Memory B cell (primary cell): ENCODE data around the gene SDK1.
"Not testable (repeated sequence)": the region's sequence is repeated elsewhere in the genome, so short reads cannot be mapped to it uniquely, and the experiment has no call there.

Experiments
- ATAC-seq: fragments of 150-1000 bp; cut with Tn5 transposase; 2 replicates; pipeline ENCODE4 v1.10.0; 2021; ENCODE audit warnings: low read depth, mild to moderate bottlenecking, moderate library complexity
- DNase-seq, 2 donors: peaks; one replicate each; pipeline ENCODE4 v3.0.0; 2022; ENCODE audit warnings: low spot score in 2 of 2
- H3K27ac Mint-ChIP-seq: one replicate; pipeline ENCODE4 v1.8.0; 2022; ENCODE audit warnings: mild to moderate bottlenecking, moderate library complexity, mixed read lengths
- H3K27me3 Mint-ChIP-seq: one replicate; pipeline ENCODE4 v1.8.0; 2022; ENCODE audit warnings: mixed read lengths
- H3K36me3 Mint-ChIP-seq: one replicate; pipeline ENCODE4 v1.8.0; 2022; ENCODE audit warnings: mild to moderate bottlenecking, mixed read lengths
- H3K4me1 Mint-ChIP-seq: one replicate; pipeline ENCODE4 v1.8.0; 2022; ENCODE audit warnings: mixed read lengths
- H3K4me3 Mint-ChIP-seq: one replicate; pipeline ENCODE4 v1.8.0; 2022; ENCODE audit warnings: mild to moderate bottlenecking, moderate library complexity, mixed read lengths
- H3K9me3 Mint-ChIP-seq: one replicate; pipeline ENCODE4 v1.8.0; 2022; ENCODE audit warnings: mixed read lengths

Gene SDK1

DNA sequence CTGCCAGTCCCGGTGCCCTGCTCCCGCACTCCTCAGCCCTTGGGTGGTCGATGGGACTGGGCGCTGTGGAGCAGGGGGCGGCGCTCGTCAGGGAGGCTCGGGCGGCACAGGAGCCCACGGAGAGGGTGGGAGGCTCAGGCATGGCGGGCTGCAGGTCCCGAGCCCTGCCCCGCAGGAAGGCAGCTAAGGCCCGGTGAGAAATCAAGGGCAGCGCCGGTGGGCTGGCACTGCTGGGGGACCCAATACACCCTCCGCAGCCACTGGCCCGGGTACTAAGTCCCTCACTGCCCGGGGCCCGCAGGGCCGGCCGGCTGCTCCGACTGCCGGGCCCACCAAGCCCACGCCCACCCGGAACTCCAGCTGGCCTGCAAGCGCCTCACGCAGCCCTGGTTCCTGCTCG lies 1012.9 kb downstream of the SDK1 start:
- DNase-seq, H3K4me1 Mint-ChIP-seq, H3K27ac Mint-ChIP-seq, H3K36me3 Mint-ChIP-seq, H3K9me3 Mint-ChIP-seq, H3K27me3 Mint-ChIP-seq, ATAC-seq, H3K4me3 Mint-ChIP-seq: not testable (repeated sequence)

DNA sequence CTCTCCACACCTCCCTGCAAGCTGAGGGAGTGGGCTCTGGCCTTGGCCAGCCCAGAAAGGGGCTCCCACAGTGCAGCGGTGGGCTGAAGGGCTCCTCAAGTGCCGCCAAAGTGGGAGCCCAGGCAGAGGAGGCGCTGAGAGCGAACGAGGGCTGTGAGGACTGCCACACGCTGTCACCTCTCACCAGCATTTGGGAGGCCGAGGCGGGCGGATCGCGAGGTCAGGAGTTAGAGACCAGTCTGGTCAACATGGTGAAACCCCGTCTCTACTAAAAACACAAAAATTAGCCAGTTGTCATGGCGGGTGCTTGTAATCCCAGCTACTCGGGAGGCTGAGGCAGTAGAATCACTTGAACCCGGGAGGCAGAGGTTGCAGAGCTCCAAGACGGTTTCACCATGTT lies 1013.3 kb downstream of the SDK1 start:
- H3K9me3 Mint-ChIP-seq, H3K4me3 Mint-ChIP-seq, DNase-seq, H3K4me1 Mint-ChIP-seq, H3K36me3 Mint-ChIP-seq, H3K27me3 Mint-ChIP-seq, ATAC-seq, H3K27ac Mint-ChIP-seq: not testable (repeated sequence)
